SK-N-SH treated with all-trans-retinoic acid at 6 μM for 48 hours (cell line): Measurements from ENCODE around the gene TCF23.

Experiments used
- ATAC-seq: fragments of 200-7000 bp; cut with Tn5 transposase; 3 replicates; pipeline ENCODE4 v1.9.1; 2020; ENCODE audit warnings: mild to moderate bottlenecking, moderate library complexity
- ARNTL ChIP-seq: fragments of 450-650 bp; formaldehyde crosslinking; IDR thresholded peaks from 2 replicates; pipeline ENCODE4 v1.5.0; 2020; ENCODE audit warnings: low read depth, mild to moderate bottlenecking, moderate library complexity, borderline replicate concordance
- CREB5 ChIP-seq: fragments of 250-450 bp; sonication (Bioruptor Pico); IDR thresholded peaks from 2 replicates; pipeline ENCODE4 v1.5.1; 2020; ENCODE audit warnings: low read depth, mild to moderate bottlenecking, moderate library complexity
- CSDC2 ChIP-seq: fragments of 250-450 bp; sonication (Bioruptor Pico); IDR thresholded peaks from 2 replicates; pipeline ENCODE4 v1.5.0; 2020; ENCODE audit warnings: mild to moderate bottlenecking, moderate library complexity
- CSRNP3 ChIP-seq: fragments of 250-450 bp; sonication (Bioruptor Pico); IDR thresholded peaks from 2 replicates; pipeline ENCODE4 v1.5.1; 2021; ENCODE audit warnings: mild to moderate bottlenecking, moderate library complexity
- ISL1 ChIP-seq: fragments of 250-450 bp; sonication (Bioruptor Pico); IDR thresholded peaks from 2 replicates; pipeline ENCODE4 v2.1.2; 2022; ENCODE audit warnings: mild to moderate bottlenecking, moderate library complexity
- OSR1 ChIP-seq: fragments of 250-450 bp; sonication (Bioruptor Pico); IDR thresholded peaks from 2 replicates; pipeline ENCODE4 v1.8.0; 2022; ENCODE audit warnings: moderate library complexity, mild to moderate bottlenecking, inconsistent platforms
- PATZ1 ChIP-seq: fragments of 250-450 bp; sonication (Bioruptor Pico); IDR thresholded peaks from 2 replicates; pipeline ENCODE4 v1.8.0; 2020; ENCODE audit warnings: mild to moderate bottlenecking, moderate library complexity, borderline replicate concordance
- POU6F1 ChIP-seq: fragments of 250-450 bp; sonication (Bioruptor Pico); IDR thresholded peaks from 2 replicates; pipeline ENCODE4 v1.8.0; 2021; ENCODE audit warnings: low read depth, mild to moderate bottlenecking, moderate library complexity, borderline replicate concordance
- PPARA ChIP-seq: fragments of 250-450 bp; sonication (Bioruptor Pico); IDR thresholded peaks from 2 replicates; pipeline ENCODE4 v1.5.0; 2020; ENCODE audit warnings: mild to moderate bottlenecking, borderline replicate concordance
- RARB ChIP-seq: fragments of 250-450 bp; sonication (Bioruptor Pico); IDR thresholded peaks from 2 replicates; pipeline ENCODE4 v1.8.0; 2021; ENCODE audit warnings: mild to moderate bottlenecking, moderate library complexity
- SNAI2 ChIP-seq: fragments of 250-450 bp; sonication (Bioruptor Pico); IDR thresholded peaks from 2 replicates; pipeline ENCODE4 v1.5.0; 2020; ENCODE audit warnings: mild to moderate bottlenecking, moderate library complexity
- TCF4 ChIP-seq: fragments of 250-450 bp; sonication (Bioruptor Pico); IDR thresholded peaks from 2 replicates; pipeline ENCODE4 v1.8.0; 2021; ENCODE audit warnings: mild to moderate bottlenecking, moderate library complexity, borderline replicate concordance
- TOX ChIP-seq: fragments of 250-450 bp; sonication (Bioruptor Pico); IDR thresholded peaks from 2 replicates; pipeline ENCODE4 v1.8.0; 2021; ENCODE audit warnings: mild to moderate bottlenecking, moderate library complexity, borderline replicate concordance
- TSHZ2 ChIP-seq: fragments of 250-450 bp; sonication (Bioruptor Pico); IDR thresholded peaks from 2 replicates; pipeline ENCODE4 v1.5.0; 2020; ENCODE audit warnings: mild to moderate bottlenecking, moderate library complexity
- ZC3H10 ChIP-seq: fragments of 250-450 bp; sonication (Bioruptor Pico); IDR thresholded peaks from 2 replicates; pipeline ENCODE4 v1.5.1; 2021; ENCODE audit warnings: mild to moderate bottlenecking, moderate library complexity
- ZFP3 ChIP-seq: fragments of 250-450 bp; sonication (Bioruptor Pico); IDR thresholded peaks from 2 replicates; pipeline ENCODE4 v1.5.0; 2020; ENCODE audit warnings: mild to moderate bottlenecking, moderate library complexity
- ZFP30 ChIP-seq: fragments of 450-650 bp; formaldehyde crosslinking; IDR thresholded peaks from 2 replicates; pipeline ENCODE4 v1.5.0; 2022; ENCODE audit warnings: mild to moderate bottlenecking, moderate library complexity
- ZNF70 ChIP-seq: fragments of 450-650 bp; formaldehyde crosslinking; IDR thresholded peaks from 2 replicates; pipeline ENCODE4 v1.5.0; 2020; ENCODE audit warnings: mild to moderate bottlenecking, moderate library complexity
- ZNF8 ChIP-seq: fragments of 450-650 bp; formaldehyde crosslinking; IDR thresholded peaks from 2 replicates; pipeline ENCODE4 v1.5.0; 2020; ENCODE audit warnings: mild to moderate bottlenecking, moderate library complexity

The TCF23 gene

GRCh38 chr2:27158468-27158867 is 9.7 kb downstream of the TCF23 start:
- no peak for TF ChIP-seq TOX (CRISPR knock-in tag)
- no peak for ATAC-seq

GRCh38 chr2:27159271-27159670 is 10.5 kb downstream of the TCF23 start:
- TF ChIP-seq CREB5 (CRISPR knock-in tag) (no peak), POU6F1 (CRISPR knock-in tag) (no peak)
- no peak; the same call in 2 of the 3 replicates for ATAC-seq

- TF ChIP-seq OSR1 (CRISPR knock-in tag) (no peak), CSDC2 (CRISPR knock-in tag) (no peak), RARB (CRISPR knock-in tag) (no peak), PATZ1 (CRISPR knock-in tag) (no peak), TCF4 (no peak), ARNTL (no peak), ZFP30 (no peak), ZFP3 (CRISPR knock-in tag) (no peak), SNAI2 (CRISPR knock-in tag) (no peak), POU6F1 (CRISPR knock-in tag) (no peak), CREB5 (CRISPR knock-in tag) (no peak), ZNF70 (CRISPR knock-in tag) (no peak), ZNF8 (no peak), PPARA (CRISPR knock-in tag) (no peak), ISL1 (CRISPR knock-in tag) (no peak), ZC3H10 (CRISPR knock-in tag) (no peak), CSRNP3 (CRISPR knock-in tag) (no peak)
- ATAC-seq, result no peak
Measured at GRCh38 chr2:27160191-27160590, 11.4 kb downstream of the TCF23 start.

GRCh38 chr2:27162151-27163121 is 13.6 kb downstream of the TCF23 start:
- TF ChIP-seq TSHZ2 (CRISPR knock-in tag), result no peak
- TF ChIP-seq ZNF8, result no peak
- TF ChIP-seq ISL1 (CRISPR knock-in tag), result no peak
- no peak for ATAC-seq
